ENCODE data around the gene SNRPA1.

The SNRPA1 gene

DNA sequence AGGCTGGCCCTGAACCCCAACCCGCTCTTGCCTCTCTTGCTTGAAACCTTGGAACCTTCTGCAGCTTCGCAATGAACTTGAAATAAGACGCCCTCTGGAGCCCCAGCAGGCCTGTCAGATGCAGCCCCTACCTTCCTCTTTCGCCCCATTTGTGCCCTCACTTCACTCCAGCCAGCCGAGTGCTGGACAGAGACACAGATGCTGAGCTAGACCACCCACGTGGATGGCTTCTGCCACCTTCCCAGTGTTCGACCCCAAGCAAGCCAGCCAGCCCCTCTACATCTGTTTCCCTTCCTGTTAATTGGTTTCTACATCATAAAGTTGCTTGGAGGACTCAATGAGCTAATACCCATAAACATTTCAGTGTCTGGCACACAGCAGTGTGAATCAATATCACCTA, 23.8 kb upstream of the SNRPA1 start:
- DNase-seq: no peak

- no peak for DNase-seq
Observed at GRCh38 chr15:101318147-101318819, 23.2 kb upstream of the SNRPA1 start.

- no peak for DNase-seq
Observed at GRCh38 chr15:101317336-101317872, 22.4 kb upstream of the SNRPA1 start.

GRCh38 chr15:101316529-101316928, 21.5 kb upstream of the SNRPA1 start:
- DNase-seq: no peak

- DNase-seq: no peak
Observed at GRCh38 chr15:101315736-101316135, 20.7 kb upstream of the SNRPA1 start.

GRCh38 chr15:101314336-101315125, 19.5 kb upstream of the SNRPA1 start:
- DNase-seq: no peak

GRCh38 chr15:101313041-101313761, 18.2 kb upstream of the SNRPA1 start:
- no peak for DNase-seq

- DNase-seq: no peak
Observed at GRCh38 chr15:101310508-101310907, 15.5 kb upstream of the SNRPA1 start.

DNA sequence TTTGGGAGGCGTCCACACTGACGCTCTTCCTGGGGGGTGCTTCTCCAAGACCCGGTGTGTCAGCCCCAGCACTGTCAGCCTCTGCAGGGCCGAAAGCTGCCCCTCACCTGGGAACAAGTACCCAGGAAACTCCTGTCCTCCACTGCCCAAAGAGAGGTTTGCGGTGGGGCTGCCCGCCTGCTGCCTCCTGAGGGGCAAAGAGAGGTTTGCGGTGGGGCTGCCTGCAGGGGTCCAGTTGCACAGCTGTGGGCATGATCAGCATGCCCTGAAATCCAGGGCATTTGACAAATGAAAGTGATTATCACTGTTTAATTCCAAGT, 15.1 kb upstream of the SNRPA1 start:
- DNase-seq: no peak

DNA sequence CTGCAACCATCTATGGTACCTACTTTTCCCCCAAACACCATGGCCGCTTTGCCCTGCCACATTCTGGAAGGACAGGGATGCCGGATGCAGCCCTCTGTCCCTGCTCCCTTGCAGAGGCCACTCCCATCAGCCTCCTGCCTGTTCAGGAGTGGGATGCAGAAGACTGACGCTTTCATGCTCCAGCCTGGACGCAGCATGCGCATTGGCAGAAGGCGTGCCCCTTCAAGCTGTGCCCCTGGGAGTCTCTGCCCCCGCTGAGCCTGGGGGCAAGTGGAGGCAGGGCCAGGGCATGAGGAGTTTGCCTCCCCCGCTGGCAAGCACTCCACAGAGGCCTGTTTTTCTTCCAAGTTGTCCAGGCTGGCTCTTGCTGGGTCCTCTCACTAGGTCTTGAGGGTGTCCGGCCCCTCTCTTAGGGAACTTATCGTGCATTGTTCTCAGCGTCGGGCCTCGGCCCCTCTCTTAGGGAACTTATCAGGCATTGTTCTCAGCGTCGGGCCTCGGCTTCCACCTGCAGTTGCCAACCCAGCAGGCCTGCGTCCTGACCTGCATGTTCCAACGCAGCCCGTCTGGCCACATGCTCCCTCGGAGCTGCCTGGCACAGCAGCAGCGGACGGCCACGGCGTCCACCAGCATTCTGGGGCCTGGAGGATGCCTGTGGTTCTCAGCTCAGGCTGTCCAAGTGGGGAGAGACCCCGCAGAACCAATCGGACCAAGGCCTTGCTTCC, 14.6 kb upstream of the SNRPA1 start:
- no peak for DNase-seq

- DNase-seq: no peak
Observed at GRCh38 chr15:101308604-101309435, 13.8 kb upstream of the SNRPA1 start.

GRCh38 chr15:101307897-101308603, 13.0 kb upstream of the SNRPA1 start:
- no peak for DNase-seq

DNA sequence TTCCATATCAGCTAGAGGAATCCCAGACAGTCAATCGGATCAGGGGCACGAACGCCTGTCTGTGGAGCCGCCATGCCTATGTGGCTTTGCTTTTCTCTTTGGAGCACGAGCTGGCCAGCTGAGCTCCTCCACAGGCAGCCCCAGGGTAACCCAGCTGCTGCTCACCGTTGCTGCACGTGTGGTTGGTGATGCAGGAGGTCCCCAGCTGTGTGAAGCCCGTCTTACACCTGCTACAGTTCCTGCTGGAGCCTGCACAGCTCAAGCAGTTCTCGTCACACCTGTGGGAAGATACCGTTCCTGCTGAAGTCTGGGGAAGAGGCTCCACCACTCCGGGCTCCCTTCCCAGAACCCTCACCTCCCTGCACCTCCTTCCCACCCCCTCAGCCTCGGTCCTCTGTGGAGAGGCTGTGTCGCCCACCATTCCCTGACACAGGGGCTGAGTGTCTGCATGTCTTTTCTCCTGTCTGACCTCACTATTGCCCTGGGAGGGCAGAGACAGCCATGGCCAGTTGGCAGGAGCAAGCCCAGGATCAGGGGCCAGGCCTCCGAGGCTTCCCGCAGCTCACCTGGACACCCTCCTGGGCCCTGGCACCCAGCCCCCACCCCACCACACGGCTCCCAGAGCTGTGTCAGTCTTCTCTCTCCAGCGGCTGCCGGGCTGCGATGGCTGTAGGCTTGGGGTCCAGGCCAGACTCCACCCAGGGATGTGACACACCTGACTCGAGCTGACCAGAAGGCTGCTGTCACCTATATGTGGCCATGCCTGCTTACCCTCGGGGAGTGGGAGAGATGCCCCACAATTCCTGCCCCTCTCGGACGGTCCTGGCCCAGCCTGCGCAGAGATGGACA, 12.2 kb upstream of the SNRPA1 start:
- DNase-seq: no peak

DNA sequence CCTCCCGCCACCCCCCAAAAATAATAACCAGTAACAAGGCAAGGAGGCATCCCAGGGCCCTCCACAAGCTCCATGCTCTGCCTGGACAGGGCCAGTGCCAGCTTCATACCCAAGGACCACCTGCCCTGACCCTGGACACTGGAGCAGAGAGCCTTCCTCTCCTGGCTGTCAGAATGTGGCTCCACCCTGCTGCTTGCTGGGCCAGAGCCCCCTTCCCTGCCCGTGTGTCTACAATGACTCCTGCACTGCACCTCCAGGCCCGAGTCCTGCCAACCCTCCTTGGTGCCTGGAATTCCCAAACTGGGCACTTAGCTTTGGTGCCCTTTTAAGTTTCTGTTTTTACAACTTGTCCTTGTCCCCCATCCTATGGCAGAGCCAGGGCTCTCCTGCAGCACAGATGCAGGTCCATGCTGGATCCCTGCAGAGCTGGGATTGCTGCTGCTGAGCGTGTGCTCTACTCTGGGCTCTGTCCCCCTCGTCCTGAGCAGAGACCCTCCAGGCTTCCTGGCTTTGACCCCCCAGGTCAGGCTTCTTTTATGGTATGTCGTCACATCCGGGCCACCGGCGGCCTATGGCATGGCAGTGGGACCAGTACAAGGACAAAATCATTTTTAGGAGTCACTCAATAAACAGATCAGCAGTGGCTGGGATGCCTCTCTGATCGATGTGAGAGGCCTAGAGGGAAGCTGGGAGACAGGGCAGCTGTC, 11.4 kb upstream of the SNRPA1 start:
- DNase-seq: no peak

DNA sequence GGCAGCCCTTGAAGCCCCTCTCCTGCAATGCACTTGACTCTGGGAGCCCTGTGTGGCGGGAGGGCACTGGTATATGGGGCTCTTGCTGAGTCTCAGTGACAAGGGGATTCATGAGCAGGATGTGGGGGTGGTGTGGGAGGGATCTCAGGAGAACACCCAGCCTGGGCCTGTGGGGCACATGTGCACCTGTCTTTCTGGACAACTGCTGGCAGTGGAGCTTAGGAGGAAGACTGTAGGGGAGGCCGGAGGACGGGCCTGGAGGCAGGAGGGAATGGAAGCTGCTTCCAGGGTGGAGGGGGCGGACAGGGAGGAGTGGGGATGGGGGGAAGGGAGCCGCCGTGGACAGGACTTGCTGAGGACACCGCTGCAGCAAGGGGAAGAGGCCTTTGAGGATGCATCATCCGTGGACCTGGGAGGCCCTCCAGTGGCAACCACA, 10.8 kb upstream of the SNRPA1 start:
- DNase-seq: no peak

GRCh38 chr15:101303408-101303807, 8.4 kb upstream of the SNRPA1 start:
- no peak for DNase-seq

DNA sequence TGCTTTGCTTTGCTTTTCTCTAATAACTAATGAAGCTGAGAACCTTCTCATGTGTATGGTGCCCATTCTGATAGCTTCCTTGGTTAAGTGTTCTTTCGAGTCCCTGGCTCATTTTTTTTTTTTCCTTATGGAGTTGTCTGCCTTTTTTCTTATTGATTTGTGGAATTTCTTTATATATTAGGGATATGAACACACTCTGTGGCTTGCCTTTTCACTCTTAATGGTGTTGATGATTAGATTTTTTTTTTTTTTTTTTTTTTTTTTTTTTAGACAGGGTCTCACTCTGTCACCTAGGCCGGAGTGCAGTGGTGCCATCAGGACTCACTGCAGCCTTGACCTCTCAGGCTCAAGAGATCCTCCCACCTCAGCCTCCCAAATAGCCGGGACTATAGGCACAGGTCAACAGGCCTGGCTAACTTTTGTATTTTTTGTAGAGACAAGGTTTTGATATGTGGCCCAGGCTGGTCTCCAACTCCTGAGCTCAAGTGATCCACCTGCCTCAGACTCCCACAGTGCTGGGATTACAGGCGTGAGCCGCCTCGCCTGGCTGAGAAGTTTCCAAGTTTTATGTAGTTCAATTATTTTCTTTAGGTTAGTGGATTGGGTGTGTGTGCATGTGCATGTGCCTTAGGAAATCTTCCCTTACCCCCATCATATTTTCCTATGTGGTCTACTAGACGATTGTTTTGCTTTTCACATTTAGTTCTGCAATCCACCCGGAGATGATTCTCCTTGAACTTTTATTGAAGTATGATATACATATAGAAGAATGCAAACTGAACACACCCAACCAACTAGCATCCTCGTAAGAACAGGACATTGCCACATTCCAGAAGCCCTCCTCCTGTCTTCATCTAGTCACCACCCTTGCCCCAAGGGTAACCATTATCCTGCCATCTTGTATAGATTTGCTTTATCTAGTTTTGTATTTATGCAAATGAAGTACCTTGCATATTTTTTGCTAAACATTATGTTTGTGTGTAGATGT, 1.7 kb upstream of the SNRPA1 start:
- DNase-seq: no peak

DNA sequence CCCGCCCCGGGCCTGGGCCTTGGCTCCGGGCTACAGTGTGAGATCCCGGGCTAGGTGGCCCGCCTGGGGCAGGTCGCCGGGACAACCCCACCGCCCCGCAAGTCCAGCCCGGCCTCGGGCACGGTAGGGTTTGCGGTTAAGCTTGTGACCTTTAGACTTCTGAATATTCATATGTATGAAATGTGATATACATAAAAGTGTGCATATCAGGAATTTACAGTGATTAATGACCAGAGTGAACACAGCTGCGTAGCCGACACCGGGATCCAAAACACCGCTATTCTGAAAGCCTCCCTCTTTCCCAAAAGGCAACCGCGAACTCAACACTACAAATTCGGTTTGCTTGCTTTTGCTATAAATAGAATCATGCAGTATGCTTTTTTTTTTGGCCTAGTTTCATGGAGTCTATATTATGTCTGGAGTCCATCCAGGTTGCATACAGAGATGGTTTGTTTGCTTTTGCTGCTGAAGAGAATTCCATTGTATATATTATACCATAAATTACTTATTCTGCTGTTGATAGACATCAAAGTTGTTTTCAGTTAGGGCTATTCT, 636 bp upstream of the SNRPA1 start:
- no peak for DNase-seq
